HG03097 (cell line): ENCODE measurements around the gene NIPBL.
"Not testable (repeated sequence)": the region's sequence is repeated elsewhere in the genome, so short reads cannot be mapped to it uniquely, and the experiment has no call there.

Experiments
- ATAC-seq: cut with Tn5 transposase; IDR thresholded peaks from one replicate; pipeline ENCODE4 v1.9.1; 2021; ENCODE audit not compliant: unreplicated experiment, low FRiP score

The NIPBL gene

GRCh38 chr5:37013181-37013580, 136.6 kb downstream of the NIPBL start:
- not testable (repeated sequence) for ATAC-seq

GRCh38 chr5:37014321-37014720, 137.8 kb downstream of the NIPBL start:
- no peak for ATAC-seq

- no peak for ATAC-seq
Measured at GRCh38 chr5:37015795-37016666, 139.5 kb downstream of the NIPBL start.

- ATAC-seq, result no peak
Measured at GRCh38 chr5:37028910-37029309, 152.3 kb downstream of the NIPBL start.

- ATAC-seq, result no peak
Measured at GRCh38 chr5:37029436-37029835, 152.9 kb downstream of the NIPBL start.

- ATAC-seq, result no peak
Measured at GRCh38 chr5:37034955-37035354, 158.4 kb downstream of the NIPBL start.

GRCh38 chr5:37037840-37038239, 161.3 kb downstream of the NIPBL start:
- no peak for ATAC-seq

GRCh38 chr5:37039824-37040223, 163.3 kb downstream of the NIPBL start:
- no peak for ATAC-seq

GRCh38 chr5:37043693-37044092, 167.1 kb downstream of the NIPBL start:
- ATAC-seq, result no peak

- ATAC-seq, result no peak
Measured at GRCh38 chr5:37044120-37044519, 167.6 kb downstream of the NIPBL start.

GRCh38 chr5:37045703-37046102, 169.1 kb downstream of the NIPBL start:
- no peak for ATAC-seq

- ATAC-seq, result no peak
Measured at GRCh38 chr5:37047947-37048346, 171.4 kb downstream of the NIPBL start.

- no peak for ATAC-seq
Measured at GRCh38 chr5:37054391-37054790, 177.8 kb downstream of the NIPBL start.

GRCh38 chr5:37055383-37055990, 178.9 kb downstream of the NIPBL start:
- ATAC-seq, result no peak

GRCh38 chr5:37056762-37057161, 180.2 kb downstream of the NIPBL start:
- no peak for ATAC-seq

- no peak for ATAC-seq
Measured at GRCh38 chr5:37060030-37060429, 183.5 kb downstream of the NIPBL start.

GRCh38 chr5:37063739-37064138, 187.2 kb downstream of the NIPBL start:
- ATAC-seq, result no peak

GRCh38 chr5:37064442-37064841, 187.9 kb downstream of the NIPBL start:
- no peak for ATAC-seq

GRCh38 chr5:37071487-37071886, 194.9 kb downstream of the NIPBL start:
- no peak for ATAC-seq

- no peak for ATAC-seq
Measured at GRCh38 chr5:37071901-37072581, 195.5 kb downstream of the NIPBL start.

GRCh38 chr5:37075399-37075950, 198.9 kb downstream of the NIPBL start:
- ATAC-seq, result no peak
